HG03066 (cell line): ENCODE data around the gene MRPS23.

Experiments
- ATAC-seq: cut with Tn5 transposase; IDR thresholded peaks from one replicate; pipeline ENCODE4 v1.9.1; 2021; ENCODE audit warnings: low read depth; ENCODE audit not compliant: unreplicated experiment

MRPS23 gene

DNA sequence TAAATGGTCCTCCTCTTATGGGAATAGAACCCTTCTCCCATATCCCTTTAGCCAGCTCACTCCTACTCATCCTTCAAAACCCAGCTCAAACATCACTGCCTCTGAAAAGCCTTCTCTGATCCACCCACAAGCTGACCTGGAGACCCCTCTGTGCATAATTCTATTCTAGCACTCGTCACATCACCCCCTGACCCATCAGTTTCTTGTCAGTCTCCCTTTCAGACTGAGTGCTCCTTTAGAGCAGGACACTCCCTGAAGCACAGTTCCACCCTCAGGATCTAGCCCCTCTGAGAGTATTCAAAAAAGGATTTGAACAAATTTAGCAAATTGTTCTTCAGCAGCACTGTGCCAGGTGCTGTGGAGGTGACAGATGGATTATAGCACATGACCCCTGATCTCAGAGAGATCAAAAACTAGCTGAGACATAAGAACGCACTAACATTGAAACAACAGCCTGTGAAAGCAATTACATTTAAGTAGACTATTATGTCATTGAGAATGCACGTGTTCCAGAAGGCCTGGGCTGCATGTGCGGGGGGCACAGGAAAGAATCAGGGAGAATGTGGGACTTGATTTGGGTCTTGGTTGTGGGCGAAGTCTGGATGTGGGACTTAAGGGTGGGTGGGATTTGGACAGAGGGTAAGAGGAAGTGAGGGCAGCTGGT lies 43.5 kb downstream of the MRPS23 start:
- no peak for ATAC-seq

GRCh38 chr17:57803021-57803420 lies 46.8 kb downstream of the MRPS23 start:
- ATAC-seq, result no peak

DNA sequence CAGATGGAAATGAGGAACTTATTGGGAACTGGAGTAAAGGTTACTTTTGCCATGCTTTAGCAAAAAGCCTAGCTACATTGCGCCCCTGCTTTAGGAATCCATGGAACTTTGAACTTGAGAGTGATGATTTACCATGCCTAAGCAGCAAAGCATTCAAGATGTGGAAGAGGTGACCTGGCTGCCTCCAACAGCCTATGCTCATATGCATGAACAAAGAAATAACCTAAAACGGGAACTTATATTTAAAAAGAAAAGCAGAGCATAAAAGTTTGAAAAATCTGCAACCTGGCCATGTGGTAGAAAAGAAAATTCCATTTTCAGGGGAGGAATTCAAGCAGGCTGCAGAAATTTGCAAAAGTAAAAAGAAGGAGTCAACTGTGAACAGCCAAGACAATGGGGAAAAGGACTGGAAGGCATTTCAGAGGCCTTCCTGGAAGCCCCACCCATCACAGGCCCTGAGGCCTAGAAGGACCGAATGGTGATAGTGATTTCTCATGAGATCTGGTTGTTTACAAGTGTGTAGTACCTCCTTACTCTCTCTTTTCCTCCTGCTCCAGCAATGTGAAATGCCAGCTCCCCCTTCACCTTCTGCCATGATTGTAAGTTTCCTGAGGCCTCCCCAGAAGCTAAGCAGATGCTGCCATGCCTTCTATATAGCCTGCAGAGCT lies 48.7 kb downstream of the MRPS23 start:
- no peak for ATAC-seq

DNA sequence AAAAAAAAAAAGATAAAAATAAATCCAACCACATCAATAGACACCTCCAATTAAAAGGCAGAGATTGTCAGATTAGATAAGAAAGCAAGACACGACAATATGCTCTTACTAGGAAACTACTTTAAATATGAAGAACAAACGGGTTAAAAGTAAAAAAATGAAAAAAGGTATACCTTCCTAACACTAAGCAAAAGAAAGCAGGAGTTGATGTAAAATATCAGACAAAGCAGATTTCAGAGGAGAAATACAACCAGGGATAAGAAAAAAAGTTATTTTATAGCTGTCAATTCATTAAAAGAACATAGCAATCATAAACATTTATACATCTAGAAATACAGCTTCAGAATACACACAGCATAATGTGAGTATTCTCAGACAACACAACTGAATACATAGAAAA lies 55.0 kb downstream of the MRPS23 start:
- no peak for ATAC-seq

GRCh38 chr17:57788725-57789124 lies 61.1 kb downstream of the MRPS23 start:
- no peak for ATAC-seq

GRCh38 chr17:57785022-57785421 lies 64.8 kb downstream of the MRPS23 start:
- ATAC-seq, result no peak
